Activated T-helper 1 cell treated with anti-CD3 and anti-CD28 coated beads, Interleukin-2, amount 50 U/mL, for 16 hours (primary cell): ENCODE data around the gene IQSEC1.

Experiments
- DNase-seq, 2 donors: peaks; one replicate each; pipeline ENCODE4 v3.0.0-alpha.2; 2020; ENCODE audit warnings: low read depth in 1 of 2, low spot score in 1 of 2

The IQSEC1 gene

GRCh38 chr3:12938258-12938711 is 134.9 kb downstream of the IQSEC1 start:
- no peak for DNase-seq

GRCh38 chr3:12935861-12936830 is 137.1 kb downstream of the IQSEC1 start:
- no peak for DNase-seq

GRCh38 chr3:12935023-12935860 is 138.0 kb downstream of the IQSEC1 start:
- no peak for DNase-seq

- no peak for DNase-seq
Measured at GRCh38 chr3:12934431-12934830, 138.8 kb downstream of the IQSEC1 start.

GRCh38 chr3:12933901-12934300 is 139.3 kb downstream of the IQSEC1 start:
- no peak for DNase-seq

GRCh38 chr3:12932754-12933153 is 140.5 kb downstream of the IQSEC1 start:
- DNase-seq = no peak

- DNase-seq = no peak
Measured at GRCh38 chr3:12932347-12932746, 140.9 kb downstream of the IQSEC1 start.

- no peak for DNase-seq
Measured at GRCh38 chr3:12931273-12931905, 141.8 kb downstream of the IQSEC1 start.

- no peak for DNase-seq
Measured at GRCh38 chr3:12929801-12930200, 143.4 kb downstream of the IQSEC1 start.

- no peak for DNase-seq
Measured at GRCh38 chr3:12926660-12927059, 146.6 kb downstream of the IQSEC1 start.

GRCh38 chr3:12925648-12926047 is 147.6 kb downstream of the IQSEC1 start:
- no peak for DNase-seq

GRCh38 chr3:12924437-12924836 is 148.8 kb downstream of the IQSEC1 start:
- DNase-seq = no peak

- no peak for DNase-seq
Measured at GRCh38 chr3:12922881-12923431, 150.3 kb downstream of the IQSEC1 start.

- DNase-seq = no peak
Measured at GRCh38 chr3:12922306-12922705, 150.9 kb downstream of the IQSEC1 start.

- no peak for DNase-seq
Measured at GRCh38 chr3:12921736-12922135, 151.5 kb downstream of the IQSEC1 start.

- DNase-seq = no peak
Measured at GRCh38 chr3:12920967-12921366, 152.3 kb downstream of the IQSEC1 start.

- no peak for DNase-seq
Measured at GRCh38 chr3:12919205-12919604, 154.0 kb downstream of the IQSEC1 start.

GRCh38 chr3:12918231-12918630 is 155.0 kb downstream of the IQSEC1 start:
- no peak for DNase-seq

- DNase-seq = no peak
Measured at GRCh38 chr3:12916159-12916558, 157.1 kb downstream of the IQSEC1 start.

GRCh38 chr3:12914088-12914487 is 159.1 kb downstream of the IQSEC1 start:
- no peak for DNase-seq

- DNase-seq = no peak
Measured at GRCh38 chr3:12911881-12912415, 161.3 kb downstream of the IQSEC1 start.
